ENCODE data around the gene ATL1.

The ATL1 gene

GRCh38 chr14:50559990-50560930 is at the start of gene ATL1:
TSS of gene ATL1 (plus strand) at chr14:50560145. CDS start at chr14:50560266, 121 bp downstream.
- peak; percentile 19 for DNase-seq (ENCODE audit: low read depth)

GRCh38 chr14:50510157-50510556 is 49.8 kb upstream of the ATL1 start:
- DNase-seq (ENCODE audit: low read depth), result no peak

- no peak for DNase-seq (ENCODE audit: low read depth)
These were observed 47.5 kb upstream of the ATL1 start for GRCh38 chr14:50512463-50512862.

GRCh38 chr14:50516091-50516490 is 43.9 kb upstream of the ATL1 start:
- no peak for DNase-seq (ENCODE audit: low read depth)

- DNase-seq (ENCODE audit: low read depth), result peak; percentile 85
These were observed 38.8 kb upstream of the ATL1 start for GRCh38 chr14:50520947-50521815.

- DNase-seq (ENCODE audit: low read depth), result no peak
These were observed 38.0 kb upstream of the ATL1 start for GRCh38 chr14:50521912-50522341.

- DNase-seq (ENCODE audit: low read depth), result no peak
These were observed 36.5 kb upstream of the ATL1 start for GRCh38 chr14:50523271-50524041.

- no peak for DNase-seq (ENCODE audit: low read depth)
These were observed 35.9 kb upstream of the ATL1 start for GRCh38 chr14:50524060-50524459.

GRCh38 chr14:50524731-50525515 is 35.0 kb upstream of the ATL1 start:
- DNase-seq (ENCODE audit: low read depth), result no peak

GRCh38 chr14:50528000-50528399 is 31.9 kb upstream of the ATL1 start:
- DNase-seq (ENCODE audit: low read depth), result no peak

- DNase-seq (ENCODE audit: low read depth), result no peak
These were observed 30.4 kb upstream of the ATL1 start for GRCh38 chr14:50529288-50530179.

- DNase-seq (ENCODE audit: low read depth), result peak; percentile 26
These were observed 29.6 kb upstream of the ATL1 start for GRCh38 chr14:50530358-50530757.

- no peak for DNase-seq (ENCODE audit: low read depth)
These were observed 29.1 kb upstream of the ATL1 start for GRCh38 chr14:50530794-50531365.

- no peak for DNase-seq (ENCODE audit: low read depth)
These were observed 28.1 kb upstream of the ATL1 start for GRCh38 chr14:50531595-50532501.

GRCh38 chr14:50532502-50533240 is 27.3 kb upstream of the ATL1 start, which contains the start of gene MAP4K5:
TSS of gene MAP4K5 (minus strand) at chr14:50532569. CDS start at chr14:50532049, 520 bp downstream.
- peak; percentile 54 for DNase-seq (ENCODE audit: low read depth)

GRCh38 chr14:50533241-50533705 is 26.7 kb upstream of the ATL1 start:
- DNase-seq (ENCODE audit: low read depth), result no peak

- DNase-seq (ENCODE audit: low read depth), result no peak
These were observed 26.1 kb upstream of the ATL1 start for GRCh38 chr14:50533806-50534205.

- no peak for DNase-seq (ENCODE audit: low read depth)
These were observed 25.5 kb upstream of the ATL1 start for GRCh38 chr14:50534416-50534815.
